ENCODE data around the gene THRA.
"Not testable (repeated sequence)": the region's sequence is repeated elsewhere in the genome, so short reads cannot be mapped to it uniquely, and the experiment has no call there.

DNA sequence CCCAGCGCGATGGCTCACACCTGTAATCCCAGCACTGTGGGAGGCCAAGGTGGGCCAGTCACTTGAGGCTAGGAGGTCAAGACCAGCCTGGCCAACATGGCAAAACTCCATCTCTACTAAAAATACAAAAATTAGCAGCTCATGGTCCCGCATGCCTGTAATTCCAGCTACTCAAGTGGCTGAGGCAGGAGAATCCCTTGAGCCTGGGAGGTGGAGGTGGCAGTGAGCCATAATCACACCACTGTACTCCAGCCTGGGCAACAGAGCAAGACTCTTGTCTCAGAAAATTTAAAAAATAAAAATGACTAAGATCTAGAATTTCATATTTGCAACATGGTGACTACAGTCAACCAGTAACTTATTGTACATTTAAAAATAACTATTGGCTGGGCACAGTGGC lies 80.4 kb downstream of the THRA start:
- not testable (repeated sequence) for TF ChIP-seq NRF1, POLR2AphosphoS5 (IDR thresholded peaks at IDR 0.05; ENCODE audit: low read depth, low read length)
- TF ChIP-seq, protein P1, sequence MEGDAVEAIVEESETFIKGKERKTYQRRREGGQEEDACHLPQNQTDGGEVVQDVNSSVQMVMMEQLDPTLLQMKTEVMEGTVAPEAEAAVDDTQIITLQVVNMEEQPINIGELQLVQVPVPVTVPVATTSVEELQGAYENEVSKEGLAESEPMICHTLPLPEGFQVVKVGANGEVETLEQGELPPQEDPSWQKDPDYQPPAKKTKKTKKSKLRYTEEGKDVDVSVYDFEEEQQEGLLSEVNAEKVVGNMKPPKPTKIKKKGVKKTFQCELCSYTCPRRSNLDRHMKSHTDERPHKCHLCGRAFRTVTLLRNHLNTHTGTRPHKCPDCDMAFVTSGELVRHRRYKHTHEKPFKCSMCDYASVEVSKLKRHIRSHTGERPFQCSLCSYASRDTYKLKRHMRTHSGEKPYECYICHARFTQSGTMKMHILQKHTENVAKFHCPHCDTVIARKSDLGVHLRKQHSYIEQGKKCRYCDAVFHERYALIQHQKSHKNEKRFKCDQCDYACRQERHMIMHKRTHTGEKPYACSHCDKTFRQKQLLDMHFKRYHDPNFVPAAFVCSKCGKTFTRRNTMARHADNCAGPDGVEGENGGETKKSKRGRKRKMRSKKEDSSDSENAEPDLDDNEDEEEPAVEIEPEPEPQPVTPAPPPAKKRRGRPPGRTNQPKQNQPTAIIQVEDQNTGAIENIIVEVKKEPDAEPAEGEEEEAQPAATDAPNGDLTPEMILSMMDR (IDR thresholded peaks at IDR 0.05), result not testable (repeated sequence)

Measured in SK-N-SH (cell line).